Measurements from ENCODE around the gene CEP164. TPM values are rescaled to one million over a fixed set of nuclear protein-coding genes. Genes with fewer than 3 reads are reported as not detected.

Gene CEP164
- total RNA-seq, 1 experiment from 2014 or later: 43.7 TPM

- no peaks in the 10 kb centered on the region for H3K4me1 ChIP-seq (ENCODE audit: insufficient read depth, low read length)
- no peak overlapping the region for H3K9ac ChIP-seq (ENCODE audit: low read length)
- DNase-seq (no peak), ATAC-seq (no peak)
- H4K20me1 ChIP-seq (ENCODE audit: low read length): no peaks in the 10 kb centered on the region
- H3K36me3 ChIP-seq (ENCODE audit: low read depth, low read length): peaks cover 32% of the 10 kb centered on the region; the same call in 1 of the 2 replicates
- H3K4me2 ChIP-seq (ENCODE audit: low read length): no peak overlapping the region
- no peaks in the 10 kb centered on the region for H3K9me3 ChIP-seq (ENCODE audit: low read length)
- ChIA-PET CTCF (no interaction called here), POLR2A (ENCODE audit: unreplicated experiment) (no interaction called here)
- no peaks in the 10 kb centered on the region for H3K27me3 ChIP-seq (ENCODE audit: low read length)
- intact Hi-C loops (cut with micrococcal nuclease): no loop called here
- H3K4me3 ChIP-seq (ENCODE audit: low read length): no peak overlapping the region
- no peaks in the 10 kb centered on the region for H3F3A ChIP-seq (ENCODE audit: low read length, unreplicated experiment)
- TF ChIP-seq EZH2 (IDR thresholded peaks at IDR 0.05; ENCODE audit: low read length, unreplicated experiment): no peak
- TF ChIP-seq EZH2phosphoT487 (IDR thresholded peaks at IDR 0.05; ENCODE audit: borderline replicate concordance, low read length): no peak
- no peak for TF ChIP-seq CTCF (conservative IDR thresholded peaks at IDR 0.05; ENCODE audit: low read depth, low read length)
- H3K9me2 ChIP-seq (replicated peaks; ENCODE audit: low read length): no peaks in the 10 kb centered on the region
- H3K79me2 ChIP-seq (ENCODE audit: low read length): no peaks in the 10 kb centered on the region
- H2AFZ ChIP-seq (ENCODE audit: low read length): no peak overlapping the region
- BruUV-seq (replicated peaks): no TSS peak
- no peak overlapping the region for H3K27ac ChIP-seq (ENCODE audit: low read length)
Measured at GRCh38 chr11:117366248-117366647, 38.6 kb downstream of the CEP164 start.

- no peak overlapping the region for H3K9ac ChIP-seq (ENCODE audit: low read length)
- H4K20me1 ChIP-seq (ENCODE audit: low read length): no peaks in the 10 kb centered on the region
- DNase-seq (no peak), ATAC-seq (no peak)
- H3K9me2 ChIP-seq (replicated peaks; ENCODE audit: low read length): no peaks in the 10 kb centered on the region
- no peak overlapping the region for H2AFZ ChIP-seq (ENCODE audit: low read length)
- POLR2A ChIA-PET (ENCODE audit: unreplicated experiment): no interaction called here
- H3K36me3 ChIP-seq (ENCODE audit: low read depth, low read length): peaks cover 34% of the 10 kb centered on the region; the same call in 1 of the 2 replicates
- H3K27ac ChIP-seq (ENCODE audit: low read length): no peak overlapping the region
- CTCF ChIA-PET: no interaction called here
- no TSS peak for BruUV-seq (replicated peaks)
- no peaks in the 10 kb centered on the region for H3K79me2 ChIP-seq (ENCODE audit: low read length)
- H3K4me2 ChIP-seq (ENCODE audit: low read length): no peak overlapping the region
- H3K4me1 ChIP-seq (ENCODE audit: insufficient read depth, low read length): no peaks in the 10 kb centered on the region
- no peak overlapping the region for H3K4me3 ChIP-seq (ENCODE audit: low read length)
- no peaks in the 10 kb centered on the region for H3F3A ChIP-seq (ENCODE audit: low read length, unreplicated experiment)
- TF ChIP-seq CTCF (conservative IDR thresholded peaks at IDR 0.05; ENCODE audit: low read depth, low read length) (no peak), EZH2 (IDR thresholded peaks at IDR 0.05; ENCODE audit: low read length, unreplicated experiment) (no peak), EZH2phosphoT487 (IDR thresholded peaks at IDR 0.05; ENCODE audit: borderline replicate concordance, low read length) (no peak)
- intact Hi-C loops (cut with micrococcal nuclease): no loop called here
- no peaks in the 10 kb centered on the region for H3K9me3 ChIP-seq (ENCODE audit: low read length)
- H3K27me3 ChIP-seq (ENCODE audit: low read length): no peaks in the 10 kb centered on the region
Measured at GRCh38 chr11:117366875-117367274, 39.2 kb downstream of the CEP164 start.

GRCh38 chr11:117369534-117369933 lies 41.9 kb downstream of the CEP164 start:
- no peak for ATAC-seq
- peaks cover 22% of the 10 kb centered on the region; the same call in 1 of the 2 replicates for H3K36me3 ChIP-seq (ENCODE audit: low read depth, low read length)
- intact Hi-C loops (cut with micrococcal nuclease): no loop called here

More at GRCh38 chr11:117369534-117369933, 41.9 kb downstream of the CEP164 start:
- Histone ChIP-seq H3F3A (ENCODE audit: low read length, unreplicated experiment) (no peaks in the 10 kb centered on the region), H4K20me1 (ENCODE audit: low read length) (no peaks in the 10 kb centered on the region), H3K4me2 (ENCODE audit: low read length) (no peak overlapping the region), H3K27me3 (ENCODE audit: low read length) (no peaks in the 10 kb centered on the region), H3K79me2 (ENCODE audit: low read length) (no peaks in the 10 kb centered on the region), H3K4me1 (ENCODE audit: insufficient read depth, low read length) (no peaks in the 10 kb centered on the region), H3K4me3 (ENCODE audit: low read length) (no peak overlapping the region), H3K27ac (ENCODE audit: low read length) (no peak overlapping the region), H2AFZ (ENCODE audit: low read length) (no peak overlapping the region), H3K9me3 (ENCODE audit: low read length) (no peaks in the 10 kb centered on the region), H3K9ac (ENCODE audit: low read length) (no peak overlapping the region), H3K9me2 (replicated peaks; ENCODE audit: low read length) (no peaks in the 10 kb centered on the region)
- TF ChIP-seq EZH2phosphoT487 (IDR thresholded peaks at IDR 0.05; ENCODE audit: borderline replicate concordance, low read length) (no peak), CTCF (conservative IDR thresholded peaks at IDR 0.05; ENCODE audit: low read depth, low read length) (no peak), EZH2 (IDR thresholded peaks at IDR 0.05; ENCODE audit: low read length, unreplicated experiment) (no peak)
- BruUV-seq (replicated peaks): no TSS peak
- ChIA-PET CTCF (no interaction called here), POLR2A (ENCODE audit: unreplicated experiment) (no interaction called here)
- no peak for DNase-seq

All from PC-3 (cell line).